Measurements from ENCODE around the gene LDHD. TPM values are rescaled to one million over a fixed set of nuclear protein-coding genes. Genes with fewer than 3 reads are reported as not detected.

Gene LDHD
- total RNA-seq, 2 experiments from 2014 or later: not detected

DNA sequence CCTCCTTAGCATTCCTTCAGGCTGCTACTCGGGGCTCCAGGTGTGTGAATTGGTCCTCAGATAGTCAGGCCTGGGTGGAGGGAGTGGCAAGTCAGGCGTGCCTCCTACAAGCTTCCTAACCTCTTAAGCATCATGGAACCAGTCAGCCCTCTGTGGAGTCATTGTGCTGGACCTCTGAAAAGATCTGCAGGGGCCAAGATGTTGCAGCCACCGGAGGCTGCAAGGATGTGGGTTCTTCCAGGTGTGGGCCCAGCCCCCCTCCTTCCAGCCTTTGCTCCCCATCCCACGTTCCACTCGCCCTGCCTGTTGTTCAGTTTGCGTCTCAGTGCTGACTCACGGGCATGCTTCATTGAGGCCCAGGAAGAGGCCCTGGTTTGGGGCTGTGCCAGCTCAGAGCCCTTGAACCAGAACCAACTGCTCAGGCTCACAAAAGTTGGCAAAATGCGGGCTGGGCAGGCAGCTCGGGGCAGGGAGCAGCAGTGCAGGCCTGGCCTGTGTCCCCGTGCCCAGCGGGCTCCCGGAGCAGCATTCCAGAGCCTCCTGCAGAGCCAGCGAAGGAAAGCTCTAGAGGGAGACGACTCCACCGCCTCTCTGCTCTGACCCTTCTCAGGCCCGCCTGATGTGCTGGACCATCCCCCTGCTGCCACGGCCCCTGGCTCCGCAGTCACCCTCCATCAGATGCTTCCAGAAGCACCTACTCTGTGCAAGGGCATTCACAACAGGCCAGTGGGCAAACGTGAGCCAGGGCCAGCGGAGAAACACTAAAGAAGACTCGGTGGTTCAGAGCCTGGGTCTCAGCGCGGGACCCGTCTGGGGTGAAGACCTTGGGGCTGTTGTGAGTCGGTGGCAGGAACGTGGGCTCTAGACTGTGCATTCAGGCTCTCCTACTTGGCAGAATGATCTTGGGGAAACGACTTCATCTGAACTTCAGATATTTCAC, 7.5 kb downstream of the LDHD start:
- peaks cover 10% of the 10 kb centered on the region for H3K27me3 Mint-ChIP-seq
- peaks cover 3% of the 10 kb centered on the region for H3K9me3 Mint-ChIP-seq
- intact Hi-C loops (cut with micrococcal nuclease): loop anchor here (5.0 kb wide), 1 partner anchor 37 kb away; no protein-coding TSS in a partner anchor
- peaks cover 8% of the 10 kb centered on the region for H3K36me3 Mint-ChIP-seq (ENCODE audit: low read depth)
- peaks cover 58% of the 10 kb centered on the region for H3K4me1 Mint-ChIP-seq (ENCODE audit: low read depth)
- peak overlapping the region; percentile 46 for H3K27ac Mint-ChIP-seq
- POLR2A ChIA-PET: interaction anchor here (1.2 to 3.1 kb wide), 4 partner anchors 10 to 124 kb away, joined by 3 to 25 read pairs (median 12); partner anchors contain the start of genes WDR59 and ZNRF1
- ATAC-seq: peak; percentile 72
- H3K4me3 Mint-ChIP-seq: peak overlapping the region; percentile 74
- CTCF ChIA-PET: interaction anchor here (0.8 to 6.5 kb wide), 7 partner anchors 10 to 113 kb away, joined by 3 to 158 read pairs (median 12); partner anchors contain the start of gene ZNRF1
- TF ChIP-seq, protein P1, sequence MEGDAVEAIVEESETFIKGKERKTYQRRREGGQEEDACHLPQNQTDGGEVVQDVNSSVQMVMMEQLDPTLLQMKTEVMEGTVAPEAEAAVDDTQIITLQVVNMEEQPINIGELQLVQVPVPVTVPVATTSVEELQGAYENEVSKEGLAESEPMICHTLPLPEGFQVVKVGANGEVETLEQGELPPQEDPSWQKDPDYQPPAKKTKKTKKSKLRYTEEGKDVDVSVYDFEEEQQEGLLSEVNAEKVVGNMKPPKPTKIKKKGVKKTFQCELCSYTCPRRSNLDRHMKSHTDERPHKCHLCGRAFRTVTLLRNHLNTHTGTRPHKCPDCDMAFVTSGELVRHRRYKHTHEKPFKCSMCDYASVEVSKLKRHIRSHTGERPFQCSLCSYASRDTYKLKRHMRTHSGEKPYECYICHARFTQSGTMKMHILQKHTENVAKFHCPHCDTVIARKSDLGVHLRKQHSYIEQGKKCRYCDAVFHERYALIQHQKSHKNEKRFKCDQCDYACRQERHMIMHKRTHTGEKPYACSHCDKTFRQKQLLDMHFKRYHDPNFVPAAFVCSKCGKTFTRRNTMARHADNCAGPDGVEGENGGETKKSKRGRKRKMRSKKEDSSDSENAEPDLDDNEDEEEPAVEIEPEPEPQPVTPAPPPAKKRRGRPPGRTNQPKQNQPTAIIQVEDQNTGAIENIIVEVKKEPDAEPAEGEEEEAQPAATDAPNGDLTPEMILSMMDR (IDR thresholded peaks at IDR 0.05): no peak
- peak; percentile 92 for DNase-seq

DNA sequence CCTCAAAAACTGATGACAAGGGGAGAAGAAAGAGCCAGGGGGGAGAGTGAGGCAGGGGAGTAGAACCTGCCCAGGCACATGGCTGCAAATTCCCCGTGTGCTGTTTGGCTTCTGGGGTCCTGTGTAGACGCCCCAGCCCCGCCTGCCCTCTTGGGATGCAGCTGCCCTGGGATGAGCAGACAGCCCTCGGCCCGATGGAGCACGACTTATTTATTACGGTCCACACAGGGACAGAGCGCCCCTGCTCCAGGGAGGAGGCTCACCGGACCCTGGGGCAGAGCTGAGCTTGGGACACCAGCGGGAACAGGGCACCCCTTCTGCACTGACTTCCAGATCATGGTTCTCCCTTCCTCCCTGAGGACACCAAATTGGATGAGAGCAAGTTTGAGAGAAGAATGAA, 9.1 kb downstream of the LDHD start:
- peaks cover 57% of the 10 kb centered on the region for H3K4me1 Mint-ChIP-seq (ENCODE audit: low read depth)
- intact Hi-C loops (cut with micrococcal nuclease): loop anchor here (5.0 kb wide), 1 partner anchor 35 kb away; no protein-coding TSS in a partner anchor

DNA sequence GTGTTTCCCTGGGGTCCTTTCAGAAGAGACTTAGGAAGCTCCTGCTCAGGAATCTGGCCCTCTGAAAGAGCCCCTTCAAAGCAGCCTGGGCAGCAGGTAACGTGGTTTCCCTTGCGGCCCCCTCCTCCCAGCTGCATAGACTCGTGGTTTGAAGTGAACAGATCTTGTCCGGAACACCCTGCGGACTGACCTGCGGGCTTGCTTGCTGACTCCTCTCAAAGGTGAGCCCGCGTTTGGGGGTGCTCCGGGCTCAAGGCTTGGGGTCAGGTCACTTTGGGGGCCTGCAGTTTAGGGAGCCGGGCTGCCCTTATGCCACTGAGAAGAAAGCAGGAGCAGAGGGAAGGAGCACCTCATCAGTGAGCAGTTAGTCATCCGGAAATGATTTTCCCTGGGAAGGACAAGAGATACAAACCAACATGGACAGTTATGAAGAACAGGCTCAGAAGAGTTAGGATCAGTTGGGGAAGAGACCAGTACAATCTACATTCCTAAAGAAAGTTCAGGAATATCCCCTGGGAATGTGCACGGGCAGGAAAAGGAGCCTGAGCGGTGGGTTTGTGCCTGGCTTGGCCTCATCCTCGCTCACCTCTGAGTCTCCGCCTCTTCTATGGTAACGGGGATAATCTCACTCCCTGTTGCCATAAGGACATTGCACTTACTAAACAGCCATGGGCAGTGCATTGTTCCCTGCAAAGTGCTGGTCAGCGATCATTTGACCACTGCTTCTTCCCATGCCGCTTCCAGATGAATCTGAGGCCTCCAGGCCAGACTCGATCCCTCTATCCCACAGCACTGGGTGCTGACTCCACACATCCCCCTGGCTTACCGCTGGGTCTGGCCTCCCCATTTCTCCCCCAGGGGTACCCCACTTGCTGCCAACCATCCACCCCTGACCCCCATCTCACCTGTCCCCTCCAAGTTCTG, 10.0 kb downstream of the LDHD start:
- no peak overlapping the region for H3K4me3 Mint-ChIP-seq
- peaks cover 10% of the 10 kb centered on the region for H3K36me3 Mint-ChIP-seq (ENCODE audit: low read depth)
- TF ChIP-seq, protein P1 (IDR thresholded peaks at IDR 0.05): no peak
- H3K27ac Mint-ChIP-seq: no peak overlapping the region
- ATAC-seq: no peak
- H3K4me1 Mint-ChIP-seq (ENCODE audit: low read depth): peaks cover 52% of the 10 kb centered on the region
- CTCF ChIA-PET: interaction anchor here (1.5 kb wide), 1 partner anchor 108 kb away, joined by 6 read pairs; the partner anchor contains the start of gene ZNRF1
- DNase-seq: no peak
- POLR2A ChIA-PET: no interaction called here
- H3K27me3 Mint-ChIP-seq: no peaks in the 10 kb centered on the region
- intact Hi-C loops (cut with micrococcal nuclease): loop anchor here (5.0 kb wide), 1 partner anchor 34 kb away; no protein-coding TSS in a partner anchor
- H3K9me3 Mint-ChIP-seq: peaks cover 3% of the 10 kb centered on the region

More for the DNA sequence above, 9.1 kb downstream of the LDHD start:
- Mint-ChIP-seq H3K27ac (no peak overlapping the region), H3K9me3 (peaks cover 3% of the 10 kb centered on the region), H3K27me3 (peaks cover 4% of the 10 kb centered on the region), H3K4me3 (no peak overlapping the region), H3K36me3 (ENCODE audit: low read depth) (peaks cover 10% of the 10 kb centered on the region)
- TF ChIP-seq, protein P1 (IDR thresholded peaks at IDR 0.05): no peak
- no peak for ATAC-seq
- DNase-seq: no peak
- ChIA-PET POLR2A (no interaction called here), CTCF (interaction anchor here (3.2 to 6.5 kb wide), 3 partner anchors 8 to 112 kb away, joined by 12 to 158 read pairs (median 48); partner anchors contain the start of gene ZNRF1)

- intact Hi-C loops (cut with micrococcal nuclease): loop anchor here (5.0 kb wide), 1 partner anchor 33 kb away; no protein-coding TSS in a partner anchor
- Mint-ChIP-seq H3K36me3 (ENCODE audit: low read depth) (peaks cover 10% of the 10 kb centered on the region), H3K4me3 (no peak overlapping the region), H3K27me3 (no peaks in the 10 kb centered on the region), H3K4me1 (ENCODE audit: low read depth) (peaks cover 47% of the 10 kb centered on the region), H3K27ac (no peak overlapping the region), H3K9me3 (peaks cover 3% of the 10 kb centered on the region)
- ATAC-seq (no peak), DNase-seq (no peak)
- TF ChIP-seq, protein P1 (IDR thresholded peaks at IDR 0.05): no peak
- ChIA-PET POLR2A (no interaction called here), CTCF (interaction anchor here (1.5 kb wide), 1 partner anchor 107 kb away, joined by 6 read pairs; the partner anchor contains the start of gene ZNRF1)
Measured at GRCh38 chr16:75105306-75106061, 11.1 kb downstream of the LDHD start.

All from activated CD8-positive, alpha-beta T cell treated with anti-CD3 and anti-CD28 coated beads for 36 hours (primary cell).